ENCODE data around the gene CUL5. TPM values are rescaled to one million over a fixed set of nuclear protein-coding genes. Genes with fewer than 3 reads are reported as not detected.

The CUL5 gene
- polyA plus RNA-seq, 1 donor (not counting 4 experiments of a cell fraction or from before 2014, with no cell fraction given) = 15.1 TPM

- H3K36me3 ChIP-seq (ENCODE audit: control insufficient read depth in 2 of 2, extremely low read depth in 1 of 2, insufficient read depth in 2 of 2, low read length in 2 of 2) = peaks cover 2 to 16% of the 10 kb centered on the region in 2 experiments
- no peak for TF ChIP-seq EZH2 (IDR thresholded peaks at IDR 0.05; ENCODE audit: low read length)
- TF ChIP-seq CTCF (optimal IDR thresholded peaks at IDR 0.05 in 1 of 3, IDR thresholded peaks at IDR 0.05 in 1 of 3, conservative IDR thresholded peaks at IDR 0.05 in 1 of 3; ENCODE audit: extremely low read depth in 1 of 3, insufficient read depth in 2 of 3, low read length in 3 of 3) = peak; percentile 12 to 32 (median 21)
- H3K4me3 ChIP-seq (ENCODE audit: control insufficient read depth in 2 of 3, extremely low read depth in 1 of 3, insufficient read depth in 2 of 3, low read depth in 1 of 3, low read length in 3 of 3) = no peak overlapping the region
- H3K27me3 ChIP-seq (ENCODE audit: control insufficient read depth, extremely low read depth, insufficient read depth, low read length) = no peaks in the 10 kb centered on the region
- no peaks in the 10 kb centered on the region for H3K79me2 ChIP-seq (ENCODE audit: control insufficient read depth, insufficient read depth, low read length)
- no peaks in the 10 kb centered on the region for H3K9me1 ChIP-seq (ENCODE audit: control insufficient read depth, extremely low read depth, insufficient read depth, low read length)
- H3K9me3 ChIP-seq (ENCODE audit: control insufficient read depth, low read depth, low read length) = no peaks in the 10 kb centered on the region
- peaks cover 3% of the 10 kb centered on the region for H3K4me1 ChIP-seq (ENCODE audit: control insufficient read depth, extremely low read depth, insufficient read depth, low read length)
- H3K27ac ChIP-seq (ENCODE audit: control insufficient read depth, insufficient read depth, low read length) = no peak overlapping the region
- H3K9ac ChIP-seq (ENCODE audit: control insufficient read depth, extremely low read depth, insufficient read depth, low read length) = no peak overlapping the region
- no peak overlapping the region for H3K4me2 ChIP-seq (ENCODE audit: control insufficient read depth, extremely low read depth, insufficient read depth, low read depth, low read length)
- FAIRE-seq (no peak), DNase-seq (ENCODE audit: low read depth, low spot score) (no peak)
- dilution Hi-C loops (cut with MboI; ENCODE audit: extremely low pct_ligation_motif_present, low sequenced_read_pairs) = no loop called here
- H2AFZ ChIP-seq (ENCODE audit: control insufficient read depth, low read length) = no peak overlapping the region
- no peaks in the 10 kb centered on the region for H4K20me1 ChIP-seq (ENCODE audit: control insufficient read depth, extremely low read depth, insufficient read depth, low read length)
These were observed 127.3 kb downstream of the CUL5 start for GRCh38 chr11:108135845-108136544.

GRCh38 chr11:108137212-108137611, 128.5 kb downstream of the CUL5 start:
- Histone ChIP-seq H3K4me1 (ENCODE audit: control insufficient read depth, extremely low read depth, insufficient read depth, low read length) (peaks cover 3% of the 10 kb centered on the region), H3K27ac (ENCODE audit: control insufficient read depth, insufficient read depth, low read length) (no peak overlapping the region), H3K27me3 (ENCODE audit: control insufficient read depth, extremely low read depth, insufficient read depth, low read length) (no peaks in the 10 kb centered on the region), H2AFZ (ENCODE audit: control insufficient read depth, low read length) (no peak overlapping the region), H3K4me2 (ENCODE audit: control insufficient read depth, extremely low read depth, insufficient read depth, low read depth, low read length) (no peak overlapping the region), H3K36me3 (ENCODE audit: control insufficient read depth in 2 of 2, extremely low read depth in 1 of 2, insufficient read depth in 2 of 2, low read length in 2 of 2) (peaks cover 5 to 18% of the 10 kb centered on the region in 2 experiments), H3K4me3 (ENCODE audit: control insufficient read depth in 2 of 3, extremely low read depth in 1 of 3, insufficient read depth in 2 of 3, low read depth in 1 of 3, low read length in 3 of 3) (no peak overlapping the region), H3K9me3 (ENCODE audit: control insufficient read depth, low read depth, low read length) (no peaks in the 10 kb centered on the region), H3K9ac (ENCODE audit: control insufficient read depth, extremely low read depth, insufficient read depth, low read length) (no peak overlapping the region), H4K20me1 (ENCODE audit: control insufficient read depth, extremely low read depth, insufficient read depth, low read length) (no peaks in the 10 kb centered on the region), H3K9me1 (ENCODE audit: control insufficient read depth, extremely low read depth, insufficient read depth, low read length) (no peaks in the 10 kb centered on the region), H3K79me2 (ENCODE audit: control insufficient read depth, insufficient read depth, low read length) (no peaks in the 10 kb centered on the region)
- dilution Hi-C loops (cut with MboI; ENCODE audit: extremely low pct_ligation_motif_present, low sequenced_read_pairs) = no loop called here
- no peak for TF ChIP-seq EZH2 (IDR thresholded peaks at IDR 0.05; ENCODE audit: low read length)
- no peak for TF ChIP-seq CTCF (optimal IDR thresholded peaks at IDR 0.05 in 1 of 3, IDR thresholded peaks at IDR 0.05 in 1 of 3, conservative IDR thresholded peaks at IDR 0.05 in 1 of 3; ENCODE audit: extremely low read depth in 1 of 3, insufficient read depth in 2 of 3, low read length in 3 of 3)
- DNase-seq (ENCODE audit: low read depth, low spot score) (no peak), FAIRE-seq (no peak)
